Keratinocyte (primary cell): Measurements from ENCODE around the gene ATE1. TPM values are rescaled to one million over a fixed set of nuclear protein-coding genes. Genes with fewer than 3 reads are reported as not detected.
"Not testable (repeated sequence)": the region's sequence is repeated elsewhere in the genome, so short reads cannot be mapped to it uniquely, and the experiment has no call there.

Source experiments
- DNase-seq: peaks from one replicate; pipeline ENCODE4 v3.0.0-alpha.2; 2011; ENCODE audit warnings: low read depth, missing footprints, low spot score
- FAIRE-seq: peaks from 2 replicates; lab custom pipeline; 2011; peaks lifted over from hg19 to GRCh38; lab: Jason Lieb, UNC
- H2AFZ ChIP-seq: 2 replicates; pipeline ENCODE4 v1.6.0; 2012; ENCODE audit warnings: low read length, control low read depth, inconsistent platforms; ENCODE audit not compliant: control insufficient read depth
- H3K27ac ChIP-seq: 2 replicates; pipeline ENCODE4 v1.5.1; 2011; ENCODE audit warnings: low read length; ENCODE audit not compliant: control insufficient read depth, insufficient read depth
- H3K27me3 ChIP-seq: 3 replicates; pipeline ENCODE4 v1.6.0; 2011; ENCODE audit warnings: low read length; ENCODE audit not compliant: control insufficient read depth, insufficient read depth; ENCODE audit errors: extremely low read depth
- H3K36me3 ChIP-seq, 2 experiments: 2 replicates in 1 of 2; 3 replicates in 1 of 2; pipeline ENCODE4 v1.5.1; 2011; ENCODE audit warnings: low read length in 2 of 2, mild to moderate bottlenecking in 1 of 2; ENCODE audit not compliant: control insufficient read depth in 2 of 2, insufficient read depth in 2 of 2; ENCODE audit errors: extremely low read depth in 1 of 2
- H3K4me1 ChIP-seq: 3 replicates; pipeline ENCODE4 v1.5.1; 2011; ENCODE audit warnings: low read length; ENCODE audit not compliant: control insufficient read depth, insufficient read depth; ENCODE audit errors: extremely low read depth
- H3K4me2 ChIP-seq: 3 replicates; pipeline ENCODE4 v1.6.0; 2011; ENCODE audit warnings: low read depth, low read length; ENCODE audit not compliant: control insufficient read depth, insufficient read depth; ENCODE audit errors: extremely low read depth
- H3K4me3 ChIP-seq, 3 experiments: fragments of 200-600 bp in 1 of 3; sonication (generic) in 1 of 3; 2 replicates in 2 of 3; 3 replicates in 1 of 3; pipeline ENCODE4 v1.5.1; 2011 to 2016; ENCODE audit warnings: low read length in 3 of 3, mild to moderate bottlenecking in 3 of 3, control low read depth in 2 of 3, inconsistent platforms in 1 of 3, low read depth in 1 of 3, mixed read lengths in 1 of 3, mixed run types in 1 of 3, moderate library complexity in 1 of 3; ENCODE audit not compliant: control insufficient read depth in 2 of 3, insufficient read depth in 2 of 3; ENCODE audit errors: extremely low read depth in 1 of 3
- H3K79me2 ChIP-seq: 2 replicates; pipeline ENCODE4 v1.6.0; 2012; ENCODE audit warnings: low read length; ENCODE audit not compliant: control insufficient read depth, insufficient read depth
- H3K9ac ChIP-seq: 3 replicates; pipeline ENCODE4 v1.6.0; 2011; ENCODE audit warnings: low read length; ENCODE audit not compliant: control insufficient read depth, insufficient read depth; ENCODE audit errors: extremely low read depth
- H3K9me1 ChIP-seq: 3 replicates; pipeline ENCODE4 v1.6.0; 2011; ENCODE audit warnings: low read length; ENCODE audit not compliant: control insufficient read depth, insufficient read depth; ENCODE audit errors: extremely low read depth
- H3K9me3 ChIP-seq: 2 replicates; pipeline ENCODE4 v1.5.1; 2012; ENCODE audit warnings: low read depth, low read length; ENCODE audit not compliant: control insufficient read depth
- H4K20me1 ChIP-seq: 3 replicates; pipeline ENCODE4 v1.6.0; 2011; ENCODE audit warnings: low read length; ENCODE audit not compliant: control insufficient read depth, insufficient read depth; ENCODE audit errors: extremely low read depth
- CTCF ChIP-seq, 3 experiments: IDR thresholded peaks in 1 of 3; conservative IDR thresholded peaks in 1 of 3; optimal IDR thresholded peaks in 1 of 3; 2 replicates in 2 of 3; 3 replicates in 1 of 3; pipeline versions ENCODE3 to v1.5.1; 2011; ENCODE audit warnings: low read length in 3 of 3, mild to moderate bottlenecking in 3 of 3, moderate library complexity in 2 of 3, control low read depth in 1 of 3, inconsistent platforms in 1 of 3; ENCODE audit not compliant: insufficient read depth in 2 of 3; ENCODE audit errors: extremely low read depth in 1 of 3
- EZH2 ChIP-seq: IDR thresholded peaks from one replicate; pipeline ENCODE4 v1.6.1; 2012; ENCODE audit warnings: inconsistent platforms, mild to moderate bottlenecking, low read length, moderate library complexity
- dilution Hi-C: fragments of 300-500 bp; cut with MboI; formaldehyde crosslinking; loops from one replicate; pipeline ENCODE4 v1.7.0; 2020; ENCODE audit warnings: low sequenced_read_pairs; ENCODE audit not compliant: extremely low pct_ligation_motif_present
- polyA plus RNA-seq, 5 experiments: library from polyadenylated mRNA; depleted of rRNA in 3 of 5; stranded (reverse) in 3 of 5; stranded (forward) in 1 of 5; unstranded in 1 of 5; fragments of >200 nt; gene quantifications; 1 replicate in 1 of 5; 2 replicates in 3 of 5; 3 replicates in 1 of 5; pipeline versions ENCODE4 v1.2.1 to v1.2.3, GENCODE V29; 2011 to 2012; ENCODE audit warnings: missing spikeins in 2 of 5, low read depth in 1 of 5, low replicate concordance in 1 of 5

ATE1 gene
- polyA plus RNA-seq, 1 donor (not counting 4 experiments of a cell fraction or from before 2014, with no cell fraction given), result 14.9 TPM

- Histone ChIP-seq H3K27ac (no peak overlapping the region), H4K20me1 (no peaks in the 10 kb centered on the region), H3K79me2 (no peaks in the 10 kb centered on the region), H3K4me2 (no peak overlapping the region), H3K36me3 (no peaks in the 10 kb centered on the region), H3K4me1 (peaks cover 4% of the 10 kb centered on the region), H3K27me3 (no peaks in the 10 kb centered on the region), H3K9me3 (no peaks in the 10 kb centered on the region), H3K9ac (no peak overlapping the region), H2AFZ (no peak overlapping the region), H3K9me1 (no peaks in the 10 kb centered on the region), H3K4me3 (no peak overlapping the region)
- no peak for TF ChIP-seq CTCF (optimal IDR thresholded peaks at IDR 0.05 in 1 of 3, IDR thresholded peaks at IDR 0.05 in 1 of 3, conservative IDR thresholded peaks at IDR 0.05 in 1 of 3; ENCODE audit: extremely low read depth in 1 of 3, insufficient read depth in 2 of 3, low read length in 3 of 3)
- TF ChIP-seq EZH2, result no peak
- no peak for FAIRE-seq
- no peak for DNase-seq
- dilution Hi-C loops, result no loop called here
These were observed 7.9 kb upstream of the ATE1 start for GRCh38 chr10:121935702-121936101.

GRCh38 chr10:121930268-121931085, 2.6 kb upstream of the ATE1 start:
- peak overlapping the region; percentile 52 for H2AFZ ChIP-seq
- peak overlapping the region; percentile 15 for H3K9ac ChIP-seq
- H4K20me1 ChIP-seq, H3K4me3 ChIP-seq, H3K9me3 ChIP-seq, H3K9me1 ChIP-seq, DNase-seq, H3K27me3 ChIP-seq, H3K36me3 ChIP-seq, dilution Hi-C loops, FAIRE-seq: not testable (repeated sequence)
- H3K27ac ChIP-seq, result peak overlapping the region; percentile 49
- H3K79me2 ChIP-seq, result peaks cover 21% of the 10 kb centered on the region
- peaks cover 21% of the 10 kb centered on the region for H3K4me1 ChIP-seq
- peak overlapping the region; percentile 58 for H3K4me2 ChIP-seq

- DNase-seq, H3K27me3 ChIP-seq, dilution Hi-C loops, H3K9me3 ChIP-seq, H3K9me1 ChIP-seq, H3K9ac ChIP-seq, H3K4me3 ChIP-seq, FAIRE-seq, H2AFZ ChIP-seq, H4K20me1 ChIP-seq, H3K36me3 ChIP-seq: not testable (repeated sequence)
- Histone ChIP-seq H3K4me1 (peaks cover 21% of the 10 kb centered on the region), H3K79me2 (peaks cover 28% of the 10 kb centered on the region), H3K27ac (peak overlapping the region; percentile 8), H3K4me2 (peak overlapping the region; percentile 8)
These were observed 1.9 kb upstream of the ATE1 start for GRCh38 chr10:121929585-121930267.
